PC-3 (cell line): ENCODE measurements around the gene DIS3L2.

Experiments used
- EZH2 ChIP-seq: fragments of 300-600 bp; sonication (generic); IDR thresholded peaks from one replicate; pipeline ENCODE4 v1.6.1; 2017; ENCODE audit warnings: antibody characterized with exemption, mild to moderate bottlenecking, low read length; ENCODE audit not compliant: unreplicated experiment
- EZH2phosphoT487 ChIP-seq: fragments of 300-600 bp; sonication (generic); IDR thresholded peaks from 2 replicates; pipeline ENCODE4 v1.6.1; 2018; ENCODE audit warnings: mild to moderate bottlenecking, antibody characterized with exemption, low read length, borderline replicate concordance
- TF ChIP-seq, protein P1 (sequence below): fragments of 300-600 bp; sonication (generic); conservative IDR thresholded peaks from 2 replicates; pipeline ENCODE4 v1.5.1; 2017; ENCODE audit warnings: antibody characterized with exemption, low read depth, mild to moderate bottlenecking, low read length

DNA sequence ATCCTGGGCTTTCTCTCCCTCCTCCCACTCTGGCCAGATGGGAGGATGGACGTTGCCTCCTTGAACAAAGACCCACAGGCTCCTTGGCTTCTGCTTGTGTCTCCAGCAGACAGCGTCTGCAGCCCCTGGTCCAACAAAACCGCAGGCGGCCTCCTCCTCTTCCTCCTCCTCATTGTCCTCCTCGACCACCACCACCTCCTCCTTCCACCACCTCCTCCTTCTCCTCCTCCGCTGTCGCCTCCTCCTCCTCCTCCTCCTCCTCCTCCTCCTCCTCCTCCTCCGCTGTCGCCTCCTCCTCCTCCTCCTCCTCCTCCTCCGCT is 371.4 kb downstream of the DIS3L2 start:
- TF ChIP-seq, protein P1, sequence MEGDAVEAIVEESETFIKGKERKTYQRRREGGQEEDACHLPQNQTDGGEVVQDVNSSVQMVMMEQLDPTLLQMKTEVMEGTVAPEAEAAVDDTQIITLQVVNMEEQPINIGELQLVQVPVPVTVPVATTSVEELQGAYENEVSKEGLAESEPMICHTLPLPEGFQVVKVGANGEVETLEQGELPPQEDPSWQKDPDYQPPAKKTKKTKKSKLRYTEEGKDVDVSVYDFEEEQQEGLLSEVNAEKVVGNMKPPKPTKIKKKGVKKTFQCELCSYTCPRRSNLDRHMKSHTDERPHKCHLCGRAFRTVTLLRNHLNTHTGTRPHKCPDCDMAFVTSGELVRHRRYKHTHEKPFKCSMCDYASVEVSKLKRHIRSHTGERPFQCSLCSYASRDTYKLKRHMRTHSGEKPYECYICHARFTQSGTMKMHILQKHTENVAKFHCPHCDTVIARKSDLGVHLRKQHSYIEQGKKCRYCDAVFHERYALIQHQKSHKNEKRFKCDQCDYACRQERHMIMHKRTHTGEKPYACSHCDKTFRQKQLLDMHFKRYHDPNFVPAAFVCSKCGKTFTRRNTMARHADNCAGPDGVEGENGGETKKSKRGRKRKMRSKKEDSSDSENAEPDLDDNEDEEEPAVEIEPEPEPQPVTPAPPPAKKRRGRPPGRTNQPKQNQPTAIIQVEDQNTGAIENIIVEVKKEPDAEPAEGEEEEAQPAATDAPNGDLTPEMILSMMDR, result no peak
- TF ChIP-seq EZH2 (no peak), EZH2phosphoT487 (no peak)
